HCT116 (cell line): ENCODE measurements around the gene RLN3. TPM values are rescaled to one million over a fixed set of nuclear protein-coding genes. Genes with fewer than 3 reads are reported as not detected.

Experiments
- ATAC-seq: fragments of 200-7000 bp; cut with Tn5 transposase; 2 replicates; pipeline ENCODE4 v1.9.1; 2020; ENCODE audit warnings: mild to moderate bottlenecking, moderate library complexity
- BruUV-seq: library from RNA; stranded (reverse); fragments of 400-500 nt; replicated peaks from 2 replicates; lab custom pipeline; 2021; lab: Mats Ljungman, UMichigan
- CTCF ChIA-PET: fragments of 300-600 bp; sonication (Branson Sonifier 250); formaldehyde crosslinking; loops from one replicate; lab custom pipeline; 2021; ENCODE audit warnings: antibody characterized with exemption; lab: Charles Lee
- POLR2A ChIA-PET: fragments of 300-600, 350-600 bp; sonication (Branson Sonifier 250); formaldehyde crosslinking; loops from one replicate; lab custom pipeline; 2021; ENCODE audit warnings: antibody characterized with exemption; lab: Charles Lee
- RAD21 ChIA-PET, 2 experiments: fragments of 300-600 bp; sonication (Branson Sonifier 250); formaldehyde crosslinking; loops; one replicate each; lab custom pipeline; 2023; ENCODE audit warnings: low total read pairs in 2 of 2; ENCODE audit not compliant: uncharacterized antibody in 2 of 2, unreplicated experiment in 2 of 2, low non-redundant PET in 1 of 2; lab: Charles Lee
- DNase-seq: peaks from one replicate; pipeline ENCODE4 v3.0.0-alpha.2; 2010; ENCODE audit warnings: low read depth, low spot score
- H2AFZ ChIP-seq: fragments of 200-600 bp; shearing (Covaris generic), sonication (generic); 2 replicates; pipeline ENCODE4 v1.6.1; 2017; ENCODE audit warnings: low read depth, mixed run types, mixed read lengths, antibody characterized with exemption, low read length; ENCODE audit not compliant: poor library complexity, severe bottlenecking
- H3K27ac ChIP-seq: 2 replicates; pipeline ENCODE4 v1.5.1; 2012; ENCODE audit warnings: low read depth, low read length
- H3K27me3 ChIP-seq: fragments of 200-600 bp; sonication (generic); 2 replicates; pipeline ENCODE4 v1.6.1; 2016; ENCODE audit warnings: mixed run types, low read length, mixed read lengths; ENCODE audit not compliant: insufficient read depth
- H3K36me3 ChIP-seq, 2 experiments: fragments of 200-500 bp in 1 of 2; fragments of 200-600 bp in 1 of 2; sonication (Bioruptor generic) in 1 of 2; sonication (generic) in 1 of 2; 2 replicates each; pipeline versions ENCODE4 v1.5.1 to v1.6.1; 2014 to 2016; ENCODE audit warnings: low read length in 2 of 2, inconsistent platforms in 1 of 2, mixed read lengths in 1 of 2, mixed run types in 1 of 2; ENCODE audit not compliant: insufficient read depth in 2 of 2, control insufficient read depth in 1 of 2
- H3K4me1 ChIP-seq, 2 experiments: fragments of 200-600 bp in 1 of 2; sonication (generic) in 1 of 2; 2 replicates each; pipeline versions ENCODE4 v1.5.1 to v1.6.1; 2012 to 2017; ENCODE audit warnings: low read length in 2 of 2, inconsistent platforms in 1 of 2, mild to moderate bottlenecking in 1 of 2, mixed read lengths in 1 of 2, mixed run types in 1 of 2, moderate library complexity in 1 of 2; ENCODE audit not compliant: insufficient read depth in 2 of 2, control insufficient read depth in 1 of 2
- H3K4me2 ChIP-seq: fragments of 200-600 bp; sonication (generic); 2 replicates; pipeline ENCODE4 v1.6.1; 2017; ENCODE audit warnings: mixed run types, low read length, mixed read lengths
- H3K4me3 ChIP-seq, 2 experiments: fragments of 200-600 bp in 1 of 2; sonication (generic) in 1 of 2; replicated peaks in 1 of 2; 2 replicates each; pipeline ENCODE4 v1.5.1; 2011 to 2016; ENCODE audit warnings: low read length in 2 of 2, control low read depth in 1 of 2, low read depth in 1 of 2, mild to moderate bottlenecking in 1 of 2, mixed read lengths in 1 of 2, mixed run types in 1 of 2
- H3K79me2 ChIP-seq: fragments of 200-600 bp; sonication (generic); 2 replicates; pipeline ENCODE4 v1.6.1; 2017; ENCODE audit warnings: mild to moderate bottlenecking, mixed run types, low read length, moderate library complexity, mixed read lengths; ENCODE audit not compliant: insufficient read depth
- H3K9ac ChIP-seq: fragments of 200-600 bp; sonication (generic); 2 replicates; pipeline ENCODE4 v1.6.1; 2016; ENCODE audit warnings: low read length, mixed read lengths
- H3K9me2 ChIP-seq: fragments of 200-600 bp; sonication (generic), shearing (Covaris generic); 2 replicates; pipeline ENCODE4 v1.6.1; 2017; ENCODE audit warnings: mixed run types, mild to moderate bottlenecking, moderate library complexity; ENCODE audit not compliant: insufficient read depth
- H3K9me3 ChIP-seq, 2 experiments: fragments of 200-500 bp in 1 of 2; fragments of 200-600 bp in 1 of 2; sonication (Bioruptor generic) in 1 of 2; sonication (generic) in 1 of 2; 2 replicates each; pipeline ENCODE4 v1.6.1; 2014 to 2017; ENCODE audit warnings: low read length in 2 of 2, mixed read lengths in 2 of 2, inconsistent platforms in 1 of 2, low read depth in 1 of 2, mild to moderate bottlenecking in 1 of 2, mixed run types in 1 of 2, moderate library complexity in 1 of 2; ENCODE audit not compliant: control insufficient read depth in 1 of 2, insufficient read depth in 1 of 2
- H4K20me1 ChIP-seq: fragments of 200-600 bp; sonication (generic), shearing (Covaris generic); 2 replicates; pipeline ENCODE4 v1.6.1; 2017; ENCODE audit warnings: mixed run types, mild to moderate bottlenecking, moderate library complexity; ENCODE audit not compliant: insufficient read depth
- CBX3 ChIP-seq: IDR thresholded peaks from 2 replicates; pipeline ENCODE4 v1.6.1; 2012; ENCODE audit warnings: low read depth
- CTCF ChIP-seq, 3 experiments: fragments of 200-600 bp in 1 of 3; sonication (generic) in 1 of 3; IDR thresholded peaks in 2 of 3; conservative IDR thresholded peaks in 1 of 3; 2 replicates each; pipeline ENCODE4 v1.5.1; 2012 to 2017; ENCODE audit warnings: low read depth in 2 of 3, low read length in 2 of 3, antibody characterized with exemption in 1 of 3, borderline replicate concordance in 1 of 3, control low read depth in 1 of 3, mild to moderate bottlenecking in 1 of 3, mixed read lengths in 1 of 3, mixed run types in 1 of 3, moderate library complexity in 1 of 3; ENCODE audit not compliant: insufficient read depth in 1 of 3
- EGR1 ChIP-seq: IDR thresholded peaks from 2 replicates; pipeline ENCODE4 v1.6.1; 2012; ENCODE audit warnings: low read depth
- EZH2 ChIP-seq: fragments of 200-600 bp; sonication (generic); IDR thresholded peaks from 2 replicates; pipeline ENCODE4 v1.6.1; 2017; ENCODE audit warnings: antibody characterized with exemption, mixed run types
- JUND ChIP-seq: IDR thresholded peaks from 2 replicates; pipeline ENCODE4 v1.6.1; 2012
- POLR2A ChIP-seq: IDR thresholded peaks from 2 replicates; pipeline ENCODE4 v1.7.0; 2011; ENCODE audit warnings: borderline replicate concordance; ENCODE audit not compliant: insufficient read depth, insufficient read length; ENCODE audit errors: extremely low read depth
- POLR2AphosphoS5 ChIP-seq: IDR thresholded peaks from 2 replicates; pipeline ENCODE4 v1.6.1; 2011; ENCODE audit warnings: mild to moderate bottlenecking, low read depth, low read length, moderate library complexity
- RAD21 ChIP-seq: IDR thresholded peaks from 2 replicates; pipeline ENCODE4 v1.6.1; 2012; ENCODE audit warnings: low read depth, mild to moderate bottlenecking
- REST ChIP-seq: IDR thresholded peaks from 2 replicates; pipeline ENCODE4 v1.6.1; 2012; ENCODE audit warnings: low read depth
- SIN3A ChIP-seq: IDR thresholded peaks from 2 replicates; pipeline ENCODE4 v1.6.1; 2012; ENCODE audit warnings: low read depth
- SP1 ChIP-seq: IDR thresholded peaks from 2 replicates; pipeline ENCODE4 v1.6.1; 2012; ENCODE audit warnings: low read depth
- SRF ChIP-seq: IDR thresholded peaks from 2 replicates; pipeline ENCODE4 v1.6.1; 2012; ENCODE audit warnings: low read depth
- ZFX ChIP-seq: fragments of 450-650 bp; IDR thresholded peaks from 2 replicates; pipeline ENCODE4 v1.6.1; 2017
- ZNF274 ChIP-seq: fragments of 200-500 bp; sonication (Bioruptor generic); IDR thresholded peaks from 2 replicates; pipeline ENCODE4 v1.6.1; 2014; ENCODE audit warnings: mild to moderate bottlenecking, low read depth, low read length, inconsistent platforms
- intact Hi-C: fragments of 100-400 bp; cut with micrococcal nuclease; formaldehyde crosslinking; loops from 2 replicates; pipeline ENCODE4 v1.10.0; 2022
- total RNA-seq: library from RNA; stranded (reverse); gene quantifications from one replicate; pipeline ENCODE4 v1.2.1, GENCODE V29; 2021; ENCODE audit not compliant: unreplicated experiment
- TF ChIP-seq, protein P1 (sequence below): IDR thresholded peaks from 2 replicates; pipeline ENCODE4 v1.6.1; 2011; ENCODE audit warnings: mild to moderate bottlenecking, low read length, moderate library complexity; ENCODE audit not compliant: insufficient replicate concordance; ENCODE audit errors: extremely low read depth
- TF ChIP-seq, protein P2 (sequence below): IDR thresholded peaks from 2 replicates; pipeline ENCODE4 v1.6.1; 2012

Gene RLN3
- total RNA-seq, 1 experiment from 2014 or later = not detected

DNA sequence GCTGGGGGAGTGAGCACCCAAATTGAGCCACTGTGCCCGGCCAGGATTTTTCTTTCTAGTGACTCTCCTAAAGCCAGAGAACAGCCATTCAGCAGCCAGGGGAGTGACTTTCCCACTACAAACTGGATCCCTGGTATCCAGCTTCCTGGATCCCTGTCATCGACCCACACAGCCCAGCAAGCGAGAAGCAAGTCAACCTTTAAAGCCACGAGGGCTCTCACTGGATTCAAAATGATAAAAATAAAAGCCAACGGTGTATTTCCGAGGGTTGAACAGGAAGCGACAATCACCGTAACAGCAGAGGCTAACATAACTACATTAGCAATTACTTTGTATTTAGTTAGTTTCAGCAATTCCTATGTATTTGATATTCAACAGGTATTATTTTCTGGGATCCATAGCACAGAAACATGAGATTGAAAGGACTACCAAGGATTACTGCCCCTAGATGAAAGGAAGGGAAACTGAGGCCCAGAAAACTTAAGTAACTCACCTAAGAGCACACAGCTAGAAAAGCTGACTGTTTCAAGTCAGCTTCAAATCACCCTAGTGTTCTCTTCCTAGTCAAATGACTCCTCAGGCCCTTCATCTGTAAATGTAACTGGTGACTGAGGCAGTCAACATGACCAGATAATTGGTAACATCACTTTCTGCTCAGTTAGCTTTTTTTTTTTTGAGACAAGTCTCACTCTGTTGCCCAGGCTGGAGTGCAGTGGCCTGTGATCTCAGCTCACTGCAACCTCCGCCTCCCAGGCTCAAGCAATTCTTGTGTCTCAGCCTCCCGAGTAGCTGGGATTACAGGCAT lies 24.5 kb upstream of the RLN3 start:
- Histone ChIP-seq H4K20me1 (no peaks in the 10 kb centered on the region), H3K4me1 (peaks cover 5 to 21% of the 10 kb centered on the region in 2 experiments; a peak in 3 of 4 replicates), H3K27me3 (no peaks in the 10 kb centered on the region), H2AFZ (no peak overlapping the region), H3K27ac (no peak overlapping the region), H3K36me3 (0 out of 4 replicates have a peak, but pooled peaks cover 0 to 10% of the 10 kb centered on the region in 2 experiments), H3K79me2 (peaks cover 9% of the 10 kb centered on the region; the same call in 1 of the 2 replicates), H3K9me3 (peaks cover 6 to 7% of the 10 kb centered on the region in 2 experiments; a peak in 2 of 4 replicates), H3K9me2 (no peaks in the 10 kb centered on the region), H3K4me3 (no peak overlapping the region), H3K4me2 (no peak overlapping the region), H3K9ac (no peak overlapping the region)
- ChIA-PET POLR2A (no interaction called here), RAD21 (no interaction called here), CTCF (no interaction called here)
- no peak for TF ChIP-seq ZFX
- no peak for TF ChIP-seq REST
- no peak for TF ChIP-seq SIN3A
- TF ChIP-seq, protein P1, sequence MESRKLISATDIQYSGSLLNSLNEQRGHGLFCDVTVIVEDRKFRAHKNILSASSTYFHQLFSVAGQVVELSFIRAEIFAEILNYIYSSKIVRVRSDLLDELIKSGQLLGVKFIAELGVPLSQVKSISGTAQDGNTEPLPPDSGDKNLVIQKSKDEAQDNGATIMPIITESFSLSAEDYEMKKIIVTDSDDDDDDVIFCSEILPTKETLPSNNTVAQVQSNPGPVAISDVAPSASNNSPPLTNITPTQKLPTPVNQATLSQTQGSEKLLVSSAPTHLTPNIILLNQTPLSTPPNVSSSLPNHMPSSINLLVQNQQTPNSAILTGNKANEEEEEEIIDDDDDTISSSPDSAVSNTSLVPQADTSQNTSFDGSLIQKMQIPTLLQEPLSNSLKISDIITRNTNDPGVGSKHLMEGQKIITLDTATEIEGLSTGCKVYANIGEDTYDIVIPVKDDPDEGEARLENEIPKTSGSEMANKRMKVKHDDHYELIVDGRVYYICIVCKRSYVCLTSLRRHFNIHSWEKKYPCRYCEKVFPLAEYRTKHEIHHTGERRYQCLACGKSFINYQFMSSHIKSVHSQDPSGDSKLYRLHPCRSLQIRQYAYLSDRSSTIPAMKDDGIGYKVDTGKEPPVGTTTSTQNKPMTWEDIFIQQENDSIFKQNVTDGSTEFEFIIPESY = no peak
- TF ChIP-seq EGR1 = no peak
- TF ChIP-seq POLR2A = no peak
- no peak for TF ChIP-seq SRF
- no peak for TF ChIP-seq JUND
- TF ChIP-seq SP1 = no peak
- no peak for TF ChIP-seq ZNF274
- no peak for TF ChIP-seq EZH2
- TF ChIP-seq, protein P2, sequence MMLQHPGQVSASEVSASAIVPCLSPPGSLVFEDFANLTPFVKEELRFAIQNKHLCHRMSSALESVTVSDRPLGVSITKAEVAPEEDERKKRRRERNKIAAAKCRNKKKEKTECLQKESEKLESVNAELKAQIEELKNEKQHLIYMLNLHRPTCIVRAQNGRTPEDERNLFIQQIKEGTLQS = no peak
- no peak for TF ChIP-seq RAD21
- no peak for TF ChIP-seq CTCF (IDR thresholded peaks at IDR 0.05 in 2 of 3, conservative IDR thresholded peaks at IDR 0.05 in 1 of 3; ENCODE audit: borderline replicate concordance in 1 of 3, insufficient read depth in 1 of 3, low read depth in 2 of 3, low read length in 2 of 3)
- no peak for TF ChIP-seq POLR2AphosphoS5
- TF ChIP-seq CBX3 = no peak
- BruUV-seq = no TSS peak
- ATAC-seq (no peak), DNase-seq (no peak)
- intact Hi-C loops = loop anchor here (2.0 kb wide), 1 partner anchor 51 kb away; the partner anchor contains the start of gene DCAF15
